ENCODE data around the gene CAMSAP3. TPM values are rescaled to one million over a fixed set of nuclear protein-coding genes. Genes with fewer than 3 reads are reported as not detected.

CAMSAP3 gene
- total RNA-seq, 1 donor from 2014 or later: 26.5 TPM

DNA sequence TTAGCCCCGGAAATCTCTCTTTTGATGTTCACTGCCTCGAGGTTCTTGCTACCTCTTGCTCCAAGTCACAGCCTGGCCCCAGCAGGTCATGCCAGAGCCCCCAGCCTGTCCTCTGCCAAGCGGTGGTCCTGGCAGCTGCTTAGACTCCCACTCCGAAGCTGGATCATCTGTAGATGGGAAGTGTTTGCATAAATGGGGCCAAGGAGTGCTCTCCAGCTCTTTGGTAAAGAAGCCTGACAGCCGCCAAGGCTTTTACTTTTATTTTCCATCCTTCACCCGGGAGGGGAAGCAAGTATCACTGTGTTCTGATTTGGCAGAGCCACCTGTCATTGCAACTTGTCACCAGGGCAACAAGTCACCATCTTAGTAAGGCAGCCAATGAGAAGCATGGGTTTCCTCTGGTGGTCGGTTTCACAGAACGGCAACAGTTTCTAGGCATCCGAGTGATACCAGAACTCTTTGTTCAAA lies 62.6 kb downstream of the CAMSAP3 start:
- H3K27me3 Mint-ChIP-seq (ENCODE audit: low read depth): peaks cover 34% of the 10 kb centered on the region
- H3K4me1 Mint-ChIP-seq: peaks cover 7% of the 10 kb centered on the region
- H3K36me3 Mint-ChIP-seq: no peaks in the 10 kb centered on the region
- no peak for DNase-seq (ENCODE audit: low spot score in 2 of 2, unreplicated experiment in 2 of 2)
- TF ChIP-seq, protein P1, sequence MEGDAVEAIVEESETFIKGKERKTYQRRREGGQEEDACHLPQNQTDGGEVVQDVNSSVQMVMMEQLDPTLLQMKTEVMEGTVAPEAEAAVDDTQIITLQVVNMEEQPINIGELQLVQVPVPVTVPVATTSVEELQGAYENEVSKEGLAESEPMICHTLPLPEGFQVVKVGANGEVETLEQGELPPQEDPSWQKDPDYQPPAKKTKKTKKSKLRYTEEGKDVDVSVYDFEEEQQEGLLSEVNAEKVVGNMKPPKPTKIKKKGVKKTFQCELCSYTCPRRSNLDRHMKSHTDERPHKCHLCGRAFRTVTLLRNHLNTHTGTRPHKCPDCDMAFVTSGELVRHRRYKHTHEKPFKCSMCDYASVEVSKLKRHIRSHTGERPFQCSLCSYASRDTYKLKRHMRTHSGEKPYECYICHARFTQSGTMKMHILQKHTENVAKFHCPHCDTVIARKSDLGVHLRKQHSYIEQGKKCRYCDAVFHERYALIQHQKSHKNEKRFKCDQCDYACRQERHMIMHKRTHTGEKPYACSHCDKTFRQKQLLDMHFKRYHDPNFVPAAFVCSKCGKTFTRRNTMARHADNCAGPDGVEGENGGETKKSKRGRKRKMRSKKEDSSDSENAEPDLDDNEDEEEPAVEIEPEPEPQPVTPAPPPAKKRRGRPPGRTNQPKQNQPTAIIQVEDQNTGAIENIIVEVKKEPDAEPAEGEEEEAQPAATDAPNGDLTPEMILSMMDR (IDR thresholded peaks at IDR 0.05; ENCODE audit: unreplicated experiment): no peak
- no peak overlapping the region for H3K27ac Mint-ChIP-seq
- H3K4me3 Mint-ChIP-seq: no peak overlapping the region
- no peaks in the 10 kb centered on the region for H3K9me3 Mint-ChIP-seq

DNA sequence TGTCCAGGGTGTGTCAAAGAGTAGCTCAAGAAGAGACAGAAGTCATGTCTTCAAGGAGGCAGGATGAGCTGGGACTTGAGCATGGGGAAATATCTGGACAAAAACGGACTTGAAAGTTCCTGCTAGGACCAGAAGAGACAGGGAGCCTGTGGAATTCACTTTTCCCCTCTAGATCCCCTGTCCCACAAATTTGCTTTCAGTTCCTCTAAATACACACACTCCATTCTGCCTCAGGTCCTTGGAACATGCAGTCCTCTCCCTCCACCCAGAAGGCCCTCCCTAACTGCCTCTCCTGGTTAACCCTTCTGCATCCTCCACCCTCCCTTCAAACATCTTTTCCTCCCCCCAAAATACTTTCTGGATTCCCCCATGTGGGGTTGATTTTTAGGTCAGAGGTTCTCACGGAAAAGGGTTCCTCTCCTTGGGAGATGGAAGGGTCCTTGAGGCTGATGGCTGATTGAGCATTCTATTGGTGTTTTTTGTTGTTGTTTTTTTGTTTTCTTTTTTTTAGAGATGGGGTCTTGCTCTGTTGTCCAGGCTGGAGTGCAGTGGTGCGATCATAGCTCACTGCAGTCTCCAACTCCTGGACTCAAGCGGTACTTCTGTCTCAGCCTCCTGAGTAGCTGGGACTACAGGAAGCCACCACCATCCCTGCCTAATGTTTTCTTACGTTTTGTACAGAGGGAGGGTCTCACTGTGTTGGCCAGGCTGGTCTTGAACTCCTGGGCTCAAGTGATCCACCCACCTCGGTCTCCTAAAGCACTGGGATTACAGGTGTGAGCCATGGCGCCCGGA lies 66.3 kb downstream of the CAMSAP3 start:
- no peak for DNase-seq (ENCODE audit: low spot score in 2 of 2, unreplicated experiment in 2 of 2)
- TF ChIP-seq, protein P1 (IDR thresholded peaks at IDR 0.05; ENCODE audit: unreplicated experiment): no peak
- Mint-ChIP-seq H3K4me3 (no peak overlapping the region), H3K27ac (no peak overlapping the region), H3K4me1 (no peaks in the 10 kb centered on the region), H3K27me3 (ENCODE audit: low read depth) (peaks cover 43% of the 10 kb centered on the region), H3K36me3 (no peaks in the 10 kb centered on the region), H3K9me3 (no peaks in the 10 kb centered on the region)

GRCh38 chr19:7662657-7663056 lies 67.0 kb downstream of the CAMSAP3 start:
- Mint-ChIP-seq H3K9me3 (no peaks in the 10 kb centered on the region), H3K4me1 (no peaks in the 10 kb centered on the region), H3K27me3 (ENCODE audit: low read depth) (peaks cover 48% of the 10 kb centered on the region), H3K36me3 (no peaks in the 10 kb centered on the region), H3K27ac (no peak overlapping the region), H3K4me3 (no peak overlapping the region)
- no peak for DNase-seq (ENCODE audit: low spot score in 2 of 2, unreplicated experiment in 2 of 2)
- TF ChIP-seq, protein P1 (IDR thresholded peaks at IDR 0.05; ENCODE audit: unreplicated experiment): no peak

GRCh38 chr19:7663706-7664105 lies 68.0 kb downstream of the CAMSAP3 start:
- Mint-ChIP-seq H3K4me3 (no peak overlapping the region), H3K4me1 (no peaks in the 10 kb centered on the region), H3K27me3 (ENCODE audit: low read depth) (peaks cover 51% of the 10 kb centered on the region), H3K27ac (no peak overlapping the region), H3K36me3 (no peaks in the 10 kb centered on the region), H3K9me3 (no peaks in the 10 kb centered on the region)
- TF ChIP-seq, protein P1 (IDR thresholded peaks at IDR 0.05; ENCODE audit: unreplicated experiment): no peak
- DNase-seq (ENCODE audit: low spot score in 2 of 2, unreplicated experiment in 2 of 2): no peak

- Mint-ChIP-seq H3K4me1 (no peaks in the 10 kb centered on the region), H3K27ac (no peak overlapping the region), H3K4me3 (no peak overlapping the region), H3K36me3 (no peaks in the 10 kb centered on the region), H3K27me3 (ENCODE audit: low read depth) (peaks cover 57% of the 10 kb centered on the region), H3K9me3 (no peaks in the 10 kb centered on the region)
- DNase-seq (ENCODE audit: low spot score in 2 of 2, unreplicated experiment in 2 of 2): no peak
- TF ChIP-seq, protein P1 (IDR thresholded peaks at IDR 0.05; ENCODE audit: unreplicated experiment): no peak
These were observed 69.4 kb downstream of the CAMSAP3 start for GRCh38 chr19:7665076-7665475.

Small RNAs within 50 kb of the gene (microRNA-seq; reads per million reads assigned to microRNA genes)
- 1.8 reads per million for gene MIR6792

Other genes starting within 250 kb of the CAMSAP3 start
- gene ARHGEF18, start 246.9 kb upstream of the CAMSAP3 start, total RNA-seq: 45.3 to 50.3 TPM (median 47.8 TPM) in 3 replicates
- 6.5 to 7.3 TPM (median 7.0 TPM) in 3 replicates for gene PEX11G, start 106.8 kb upstream of the CAMSAP3 start, total RNA-seq
- gene ZNF358, start 79.8 kb upstream of the CAMSAP3 start, total RNA-seq: 67.5 to 68.3 TPM (median 67.9 TPM) in 3 replicates
- gene MCOLN1, start 73.2 kb upstream of the CAMSAP3 start, total RNA-seq: 20.5 to 21.0 TPM (median 20.7 TPM) in 3 replicates
- 100 to 117 TPM (median 112 TPM) in 3 replicates for gene PNPLA6, start 60.1 kb upstream of the CAMSAP3 start, total RNA-seq
- gene XAB2, start 33.7 kb downstream of the CAMSAP3 start, total RNA-seq: 43.9 to 46.6 TPM (median 44.6 TPM) in 3 replicates
- gene PET100, start 33.9 kb downstream of the CAMSAP3 start, total RNA-seq: 139 to 152 TPM (median 149 TPM) in 3 replicates
- gene PCP2, start 37.9 kb downstream of the CAMSAP3 start, total RNA-seq: 1.5 to 2.5 TPM (median 1.7 TPM) in 3 replicates
- 88.1 to 99.0 TPM (median 97.7 TPM) in 3 replicates for gene STXBP2, start 41.2 kb downstream of the CAMSAP3 start, total RNA-seq
- not detected in 3 replicates for gene RETN, start 73.2 kb downstream of the CAMSAP3 start, total RNA-seq
- not detected in 3 replicates for gene MCEMP1, start 81.2 kb downstream of the CAMSAP3 start, total RNA-seq
- gene TRAPPC5, start 85.0 kb downstream of the CAMSAP3 start, total RNA-seq: 83.9 to 93.7 TPM (median 85.2 TPM) in 3 replicates
- not detected in 3 replicates for gene FCER2, start 106.3 kb downstream of the CAMSAP3 start, total RNA-seq
- gene CLEC4G, start 136.2 kb downstream of the CAMSAP3 start, total RNA-seq: not detected in 3 replicates
- not detected in 3 replicates for gene CD209, start 151.7 kb downstream of the CAMSAP3 start, total RNA-seq
- gene CLEC4M, start 167.4 kb downstream of the CAMSAP3 start, total RNA-seq: 1.2 to 2.1 TPM (median 1.5 TPM) in 3 replicates
- gene EVI5L, start 234.4 kb downstream of the CAMSAP3 start, total RNA-seq: 18.5 to 21.7 TPM (median 19.5 TPM) in 3 replicates

Measured in mesothelial cell of epicardium (in vitro differentiated cells).